Activated T-cell treated with anti-CD3 and anti-CD28 coated beads for 4 hours (primary cell): ENCODE measurements around the gene LAPTM5.

Experiments
- DNase-seq: peaks from one replicate; pipeline ENCODE4 v3.0.0-alpha.2; 2020

The LAPTM5 gene

DNA sequence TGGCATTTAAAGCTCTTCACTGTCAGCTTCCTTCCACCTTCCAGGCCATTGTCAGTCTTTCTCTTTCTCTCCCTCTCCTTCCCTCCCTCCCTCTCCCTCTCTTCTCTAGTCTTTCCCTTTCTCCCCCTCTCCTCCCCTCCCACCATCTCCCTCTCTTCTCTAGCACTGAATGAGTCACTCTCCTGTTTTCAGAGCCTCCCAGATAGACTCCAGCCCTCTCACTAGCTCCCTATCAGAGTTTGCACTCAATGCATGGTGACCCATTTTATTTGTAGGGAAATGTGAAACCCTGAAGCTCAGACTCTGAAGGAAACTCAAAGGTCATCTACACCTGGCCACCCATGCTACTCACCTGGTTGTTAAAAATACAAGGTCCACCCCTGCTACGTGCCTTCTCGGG, 29.8 kb downstream of the LAPTM5 start:
- no peak for DNase-seq

DNA sequence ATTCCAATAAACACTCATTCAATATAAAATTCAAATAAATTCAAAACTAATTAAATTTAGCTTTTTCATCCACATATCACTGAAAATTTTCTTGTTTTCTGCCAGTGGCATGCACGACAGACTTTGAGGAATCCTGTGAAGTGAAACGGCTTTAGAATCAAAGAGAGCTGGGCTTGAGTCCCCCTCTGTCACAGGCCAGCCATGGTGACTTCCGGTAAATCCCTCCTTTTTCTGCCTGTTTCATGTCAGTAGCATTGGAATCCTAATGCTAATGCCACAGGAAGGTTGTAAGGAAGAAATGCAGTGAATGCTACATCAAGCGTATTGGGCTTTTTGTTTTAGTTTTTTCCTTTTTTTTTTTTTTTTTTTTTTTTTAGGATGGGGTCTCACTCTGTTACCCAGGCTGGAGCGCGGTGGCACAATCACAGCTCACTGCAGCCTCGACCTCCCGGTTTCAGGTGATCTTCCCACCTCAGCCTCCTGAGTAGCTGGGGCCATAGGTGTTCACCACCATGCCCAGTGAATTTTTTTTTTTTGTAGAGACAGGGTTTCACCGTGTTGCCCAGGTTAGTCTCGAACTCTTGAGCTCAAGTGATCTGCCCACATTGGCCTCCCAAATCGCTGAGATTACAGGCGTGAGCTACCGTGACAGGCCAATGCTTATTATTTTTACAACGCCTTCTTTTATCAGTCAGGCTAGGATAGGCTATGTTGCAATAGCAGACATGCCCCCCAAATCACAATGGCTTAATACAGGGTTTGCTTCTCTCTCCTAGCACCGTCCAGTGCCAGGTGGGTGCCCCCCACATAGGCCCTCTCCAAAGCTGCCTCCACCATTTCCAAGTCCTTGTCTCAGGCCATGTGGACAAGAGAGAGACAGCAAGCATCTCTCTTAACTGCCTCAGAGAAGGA, 30.5 kb downstream of the LAPTM5 start:
- DNase-seq: no peak

DNA sequence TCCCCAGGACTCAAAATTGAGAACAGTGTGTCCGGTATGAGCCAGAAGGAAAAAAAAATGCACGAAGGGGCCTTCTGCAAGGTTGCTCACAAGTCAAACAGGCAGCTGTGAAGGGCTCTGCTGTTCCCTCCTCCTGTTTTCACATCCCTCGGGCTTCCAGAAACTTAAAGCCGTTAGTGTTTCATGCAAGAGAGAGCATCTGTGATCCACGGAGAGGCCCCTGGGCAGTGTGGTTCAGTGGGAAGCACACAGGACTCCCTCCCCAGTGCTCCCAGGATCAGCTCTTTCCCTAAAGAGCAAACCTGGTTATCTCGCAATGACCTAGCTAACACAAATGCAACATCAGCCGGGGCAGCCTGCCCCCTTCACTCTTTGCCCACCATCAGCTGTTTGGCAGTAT, 31.3 kb downstream of the LAPTM5 start:
- no peak for DNase-seq

DNA sequence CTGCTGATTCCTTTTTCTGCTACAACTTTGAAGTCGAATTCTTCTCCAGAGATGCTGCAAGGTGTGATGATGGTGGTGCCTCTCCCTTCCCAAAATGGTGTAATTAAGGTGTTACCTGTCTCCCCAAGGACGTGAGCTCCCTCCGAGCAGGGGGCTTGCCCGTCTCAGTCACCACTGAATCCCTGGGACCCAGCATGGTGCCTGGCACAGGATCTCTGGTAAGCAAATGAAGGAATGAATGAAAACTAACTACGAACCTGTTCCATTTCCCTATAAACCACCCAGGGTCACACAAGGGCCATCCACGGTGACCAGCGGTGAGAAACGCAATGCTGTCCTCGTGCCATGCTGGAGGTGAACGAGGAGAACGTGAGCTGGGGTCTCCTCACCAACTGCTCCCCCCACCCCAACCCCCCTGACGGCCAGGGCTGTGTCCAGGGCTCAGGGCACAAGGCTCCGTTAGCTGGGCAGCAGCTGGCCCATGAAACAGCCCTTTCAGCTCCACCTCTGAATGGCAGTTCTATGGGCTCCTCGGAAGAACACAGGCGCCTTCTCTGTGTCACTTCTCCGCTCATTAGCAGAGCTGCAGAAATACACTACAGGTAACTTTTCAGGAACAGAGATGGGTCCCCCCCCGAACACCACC, 32.0 kb downstream of the LAPTM5 start:
- DNase-seq: no peak

DNA sequence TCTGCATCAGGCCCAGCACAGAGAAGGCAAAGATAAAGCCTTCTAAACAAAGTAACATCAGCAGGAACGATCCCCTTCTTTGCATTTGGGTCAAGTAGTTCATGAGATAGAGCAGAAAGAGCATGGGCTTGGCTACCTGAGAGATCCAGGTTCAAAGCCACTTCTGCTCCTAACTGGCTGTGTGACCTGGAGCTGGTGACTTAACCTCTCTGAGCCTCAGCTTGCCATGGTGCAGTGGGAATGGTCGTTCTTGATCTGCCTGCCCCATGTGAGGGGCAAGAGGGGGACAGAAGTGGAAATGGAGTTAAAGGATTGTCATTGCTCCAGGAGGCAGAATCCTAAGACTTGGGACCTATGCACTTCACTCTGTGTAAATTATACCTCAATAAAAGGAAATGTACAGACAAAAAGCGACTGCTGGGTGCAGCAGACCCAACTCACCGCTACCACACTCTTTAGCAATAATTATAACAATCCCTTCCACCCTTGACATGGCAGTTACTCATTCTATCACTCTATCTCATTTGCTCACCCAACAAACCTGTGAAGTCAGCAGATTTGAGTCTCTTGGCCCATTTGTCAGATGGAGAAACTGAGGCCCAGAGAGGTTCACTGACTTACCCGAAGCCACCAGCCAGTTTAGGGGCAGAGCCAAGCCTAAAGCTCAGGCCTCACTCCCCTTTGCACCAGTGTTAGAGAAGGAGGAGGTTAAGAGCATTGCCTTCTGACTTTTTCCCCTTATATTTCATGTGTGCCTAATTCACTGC, 32.7 kb downstream of the LAPTM5 start:
- no peak for DNase-seq

DNA sequence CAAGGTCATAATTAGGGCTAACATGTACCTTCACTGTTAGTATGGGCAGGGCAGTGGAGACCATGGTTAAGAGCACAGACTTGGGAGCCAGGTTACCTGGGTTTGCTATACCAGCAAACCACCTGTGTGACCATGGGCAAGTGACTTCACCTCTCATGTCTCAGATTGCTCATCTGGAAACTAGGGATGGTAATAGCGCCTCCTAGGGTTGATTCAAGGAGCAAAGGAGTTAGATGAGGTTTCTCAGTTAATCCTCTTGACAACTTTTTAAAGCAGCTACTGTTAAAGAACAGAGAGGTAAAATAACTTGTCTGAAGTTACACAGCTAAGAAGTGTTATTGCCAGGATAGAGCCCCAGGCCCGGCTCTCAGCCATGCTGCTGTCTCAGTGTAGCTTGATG, 33.4 kb downstream of the LAPTM5 start:
- no peak for DNase-seq

DNA sequence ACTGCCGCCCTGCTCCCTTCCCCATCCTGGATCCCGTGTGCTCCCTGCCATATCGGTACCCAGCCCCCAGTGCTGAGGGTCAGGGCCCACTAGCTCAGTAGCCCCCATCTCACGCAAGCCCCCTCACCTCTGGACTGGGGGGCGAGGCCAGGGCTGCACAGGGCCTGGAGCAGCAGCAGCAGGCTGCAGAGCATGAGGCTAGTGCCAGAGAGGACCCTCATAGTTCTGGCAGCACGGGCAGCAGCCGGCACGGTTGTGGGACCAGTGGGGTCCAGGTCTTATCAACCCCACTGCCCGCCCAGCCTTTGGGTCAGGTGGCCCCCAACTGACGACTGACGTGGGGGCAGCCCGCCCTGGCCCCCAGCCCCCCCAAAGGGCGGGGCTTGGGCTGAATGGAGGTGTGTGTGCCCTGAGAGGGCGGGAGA, 34.2 kb downstream of the LAPTM5 start, which contains the start of gene MATN1:
TSS of gene MATN1 (minus strand) at position 255 of the 425 bp plus-strand sequence. CDS start at position 221, 34 bp downstream.
- DNase-seq: no peak

DNA sequence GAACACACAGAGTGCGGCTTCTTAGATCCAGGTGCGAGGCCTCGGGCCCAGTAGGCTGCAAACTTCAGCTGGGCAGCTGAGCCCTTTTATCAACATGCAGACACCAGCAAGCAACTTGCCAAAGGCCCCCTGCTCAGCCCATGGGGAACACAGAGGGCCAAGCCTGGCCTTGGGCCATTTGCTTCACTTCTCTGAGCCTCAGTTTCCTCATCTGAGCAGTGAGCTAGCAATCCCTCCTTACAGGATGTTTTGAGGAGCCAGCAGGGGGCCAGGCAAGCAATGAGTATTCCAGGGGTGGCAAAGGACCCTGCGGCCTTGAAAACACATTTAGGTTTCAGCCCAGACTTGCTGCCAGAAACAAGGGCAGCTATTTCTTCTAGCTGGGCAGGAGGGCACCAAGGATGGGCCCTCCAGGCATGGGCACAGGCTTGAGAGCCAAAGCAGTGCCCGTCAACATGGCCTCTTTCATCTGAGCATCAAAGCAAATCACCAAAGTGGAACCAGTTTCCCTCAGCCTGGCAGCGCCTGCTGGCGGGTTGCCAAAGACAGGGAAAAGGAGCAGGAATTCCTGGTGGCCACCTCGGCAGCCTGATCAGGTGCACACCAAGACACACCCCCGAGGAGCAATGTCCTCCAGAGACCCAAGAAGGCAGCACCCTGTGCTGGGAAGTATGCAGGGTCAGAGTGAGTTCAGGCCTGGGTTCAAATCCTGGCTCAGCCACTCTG, 35.6 kb downstream of the LAPTM5 start:
- no peak for DNase-seq

DNA sequence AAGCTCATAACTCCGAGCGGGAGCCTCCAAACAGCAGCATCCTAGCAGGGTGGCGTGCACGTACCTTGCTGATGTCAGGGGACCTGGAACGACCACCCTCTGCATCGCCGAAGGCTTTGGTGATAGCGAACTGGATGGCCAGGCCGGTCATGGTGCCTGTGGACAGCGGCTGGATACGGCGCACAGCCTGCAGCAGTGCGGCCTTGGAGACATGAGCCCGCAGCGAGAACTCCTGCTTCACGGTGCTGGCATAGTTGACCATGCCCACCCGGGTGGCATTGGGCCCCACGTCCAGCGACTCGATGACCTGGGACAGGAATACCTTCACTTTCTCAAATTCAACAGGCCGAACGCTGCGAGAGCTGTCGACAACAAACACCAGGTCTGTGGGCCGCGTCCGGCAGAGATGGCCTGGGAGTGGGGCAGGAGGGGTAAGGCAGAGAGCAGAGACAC, 36.2 kb downstream of the LAPTM5 start:
- no peak for DNase-seq

DNA sequence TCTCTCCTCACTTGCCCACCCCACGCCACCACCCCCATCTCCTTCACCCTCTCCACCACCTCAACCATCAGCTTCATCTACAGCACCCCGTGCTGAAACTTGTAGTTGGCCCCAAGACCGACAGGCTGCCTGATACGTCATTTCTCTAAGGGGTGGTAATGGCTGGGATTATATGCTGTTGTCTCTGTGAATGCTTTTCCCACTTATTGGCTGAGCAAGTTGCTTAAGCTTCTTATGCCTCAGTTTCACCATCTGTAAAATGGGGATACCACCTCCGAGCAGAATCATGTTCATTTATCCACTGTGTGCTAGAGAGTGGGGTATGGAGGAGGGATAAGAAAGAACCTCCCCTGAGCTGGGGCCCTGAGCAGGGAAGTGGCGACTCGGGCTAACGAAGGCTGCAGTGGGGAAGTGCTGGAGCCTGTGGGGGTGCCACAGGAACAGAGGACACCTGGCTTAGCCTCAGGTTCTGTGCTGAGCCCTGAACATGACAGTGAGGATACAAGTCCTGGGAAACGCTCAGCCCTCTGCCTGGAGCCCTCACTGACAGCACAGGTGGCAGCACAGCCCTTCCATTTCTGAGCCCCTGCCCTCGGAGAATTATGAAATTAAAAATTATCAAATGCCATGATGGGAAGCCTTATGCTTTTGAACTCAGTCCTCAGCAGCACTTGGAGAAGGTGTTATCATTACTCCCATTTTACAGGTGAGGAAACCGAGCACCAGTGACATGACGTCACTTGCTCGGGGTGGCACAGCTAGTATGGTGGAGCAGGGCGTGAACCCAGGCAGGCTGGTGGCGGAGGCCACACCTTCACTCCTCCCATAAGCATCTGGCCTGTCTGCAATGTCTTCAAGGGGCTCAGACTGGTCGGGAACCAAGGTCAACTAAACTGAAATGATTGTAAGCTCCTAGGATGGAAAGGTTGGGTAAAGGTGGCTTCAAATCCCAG, 37.0 kb downstream of the LAPTM5 start:
- DNase-seq: no peak

DNA sequence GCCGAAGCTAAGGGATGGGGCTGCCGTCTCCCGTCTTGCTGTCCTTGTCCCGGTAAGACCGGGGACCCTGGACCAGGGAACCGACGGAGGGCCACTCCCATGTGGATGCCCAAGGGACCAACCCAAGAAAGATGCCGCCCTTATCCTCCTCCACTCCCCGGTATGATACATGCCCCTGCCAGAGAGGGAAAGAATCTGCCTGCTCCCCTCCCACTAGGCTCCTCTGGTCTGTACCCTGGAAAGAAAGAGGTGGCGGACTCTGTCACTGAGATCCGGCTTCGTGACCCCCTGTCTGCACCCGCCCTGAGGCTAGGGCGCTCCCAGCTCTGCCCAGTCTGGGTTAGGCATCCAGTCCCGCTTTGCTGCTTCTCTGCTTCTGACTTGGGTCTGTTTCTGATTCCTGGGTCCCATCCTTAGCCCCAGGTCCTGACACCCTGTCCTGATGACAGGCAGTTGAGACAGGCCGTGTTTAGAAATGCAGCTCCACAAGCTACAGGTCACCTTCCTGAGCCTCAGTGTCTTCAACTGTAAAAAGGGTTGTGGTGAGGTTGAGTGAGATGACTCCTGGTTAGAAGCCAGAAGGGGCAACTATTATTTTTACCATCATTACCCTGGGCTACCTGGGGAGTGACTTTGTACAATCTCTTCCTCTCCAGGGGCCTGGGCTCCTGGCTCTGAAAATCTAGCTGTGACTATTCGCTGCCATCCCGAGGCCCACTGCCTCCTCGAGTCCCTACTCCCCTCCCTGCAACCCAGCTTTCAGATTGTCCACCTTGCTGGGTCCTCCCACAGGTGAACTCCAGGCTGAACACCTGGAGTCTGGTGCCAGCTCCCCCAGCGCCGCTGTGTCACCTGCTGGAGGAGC, 37.9 kb downstream of the LAPTM5 start:
- DNase-seq: no peak

DNA sequence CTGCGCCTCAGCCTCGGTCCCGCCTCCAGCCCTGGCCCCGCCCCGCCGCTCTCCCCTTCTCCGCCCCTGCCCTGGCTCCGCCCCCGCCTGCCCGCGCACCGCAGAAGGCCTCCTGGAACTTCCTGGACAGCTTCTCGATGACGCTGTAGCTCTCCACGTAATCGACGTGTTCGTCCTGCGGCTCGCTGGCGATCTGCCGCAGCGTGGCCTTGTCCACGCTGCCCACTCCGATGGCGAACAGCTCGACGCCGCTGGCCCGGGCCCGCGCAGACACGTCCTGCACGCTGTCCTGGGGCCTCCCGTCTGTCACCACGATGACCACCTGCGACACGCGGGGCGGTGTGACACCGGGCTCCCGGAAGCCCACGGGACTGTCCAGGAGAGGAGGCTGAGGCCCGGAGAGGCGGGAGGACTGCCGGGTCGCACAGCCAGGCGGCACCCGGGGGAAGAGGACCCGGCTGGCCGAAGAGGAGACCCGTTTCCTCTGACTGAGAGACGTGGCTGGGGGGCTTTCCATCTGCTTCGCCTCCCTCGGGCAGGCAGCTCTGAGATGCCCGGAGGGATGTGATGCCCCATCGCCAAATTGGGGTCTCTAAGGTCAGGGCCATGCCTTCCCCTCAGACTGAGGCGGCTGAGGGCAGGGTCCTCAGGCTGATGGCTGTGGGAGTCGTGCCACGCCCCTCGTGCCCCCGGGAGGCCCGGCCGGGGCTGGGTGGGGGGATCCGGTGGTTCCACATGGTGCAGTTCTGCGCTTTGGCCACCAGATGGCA, 38.8 kb downstream of the LAPTM5 start:
- peak; percentile 85 for DNase-seq

DNA sequence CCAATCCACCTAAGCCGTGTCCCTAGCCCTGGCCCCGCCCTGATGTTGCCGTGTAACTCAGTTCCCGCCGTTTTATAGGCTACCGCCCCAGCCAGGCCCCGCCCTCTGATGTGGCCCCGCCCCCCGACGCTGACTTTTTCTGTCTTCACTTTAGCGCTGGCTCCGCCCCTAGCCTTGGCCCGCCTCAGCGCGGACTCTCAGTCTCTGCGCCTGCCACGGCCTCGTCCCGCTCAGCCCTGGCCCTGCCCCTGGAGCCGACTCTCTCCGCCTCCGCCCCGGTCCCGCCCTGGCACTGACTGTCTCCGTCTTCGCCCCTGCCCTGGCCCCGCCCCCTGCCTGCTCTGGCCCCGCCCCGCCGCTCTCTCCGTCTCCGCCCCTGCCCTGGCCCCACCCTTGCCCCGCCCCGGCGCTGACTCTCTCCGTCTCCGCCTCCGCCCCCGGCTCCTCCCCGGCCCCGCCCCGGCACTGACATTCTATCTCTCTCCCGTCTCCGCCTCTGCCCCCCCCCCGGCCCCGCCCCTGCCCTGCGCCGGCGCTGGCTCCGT, 39.4 kb downstream of the LAPTM5 start:
- peak; percentile 100 for DNase-seq

DNA sequence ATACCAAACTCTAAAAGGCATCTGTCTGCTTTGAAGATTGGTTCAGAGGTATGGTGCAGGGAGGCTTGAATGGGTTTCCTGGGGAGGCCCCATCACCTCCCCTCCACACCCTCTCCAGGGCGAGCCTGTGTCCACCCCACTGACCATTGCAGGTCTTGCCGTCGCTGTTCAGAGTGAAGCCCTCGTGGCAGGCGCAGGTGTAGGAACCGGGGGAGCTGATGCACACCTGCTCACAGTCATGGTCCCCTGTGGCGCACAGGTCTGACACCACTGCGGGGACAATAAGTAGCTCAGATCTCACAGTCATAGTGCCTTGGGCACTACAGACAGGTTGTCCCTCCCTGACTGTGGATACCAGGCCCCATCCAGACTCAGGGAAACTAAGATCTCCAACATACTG, 40.9 kb downstream of the LAPTM5 start:
- no peak for DNase-seq

DNA sequence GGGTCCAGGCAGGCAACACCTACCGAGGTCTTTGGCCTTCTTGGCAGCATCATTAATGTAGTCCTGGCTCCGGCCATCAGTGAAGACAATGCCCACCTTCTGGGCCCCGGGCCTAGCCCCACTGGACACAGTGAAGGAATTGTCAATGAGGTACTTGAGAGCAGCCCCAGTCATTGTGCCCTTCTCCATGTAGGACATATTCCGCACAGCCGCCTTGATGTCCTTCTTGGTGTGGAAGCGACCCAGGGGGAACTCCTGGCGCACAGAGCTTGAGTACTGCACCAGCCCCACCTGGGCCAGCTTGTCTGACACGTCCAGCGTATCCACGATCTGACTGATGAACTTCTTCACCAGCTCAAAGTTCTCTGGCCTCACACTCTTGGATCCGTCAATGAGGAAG, 41.7 kb downstream of the LAPTM5 start:
- no peak for DNase-seq

DNA sequence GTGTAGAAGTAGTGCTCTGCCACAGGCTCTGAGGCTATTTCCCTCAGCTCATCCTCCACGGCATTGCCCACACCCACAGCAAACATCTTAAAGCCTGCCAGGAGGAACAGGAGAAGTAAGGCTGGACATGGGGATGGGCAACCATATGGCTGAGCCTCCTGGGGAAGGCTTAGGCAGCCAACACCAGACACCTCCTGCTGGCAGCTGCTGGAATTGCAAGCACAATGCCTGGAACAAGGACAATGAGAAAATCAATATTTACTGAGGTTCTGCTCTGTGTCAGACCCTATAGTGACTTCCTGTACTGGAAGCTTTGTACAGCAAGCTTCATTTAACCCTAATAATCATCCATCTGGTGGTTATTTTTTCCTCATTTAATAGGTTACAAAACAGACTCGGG, 42.4 kb downstream of the LAPTM5 start:
- DNase-seq: no peak

DNA sequence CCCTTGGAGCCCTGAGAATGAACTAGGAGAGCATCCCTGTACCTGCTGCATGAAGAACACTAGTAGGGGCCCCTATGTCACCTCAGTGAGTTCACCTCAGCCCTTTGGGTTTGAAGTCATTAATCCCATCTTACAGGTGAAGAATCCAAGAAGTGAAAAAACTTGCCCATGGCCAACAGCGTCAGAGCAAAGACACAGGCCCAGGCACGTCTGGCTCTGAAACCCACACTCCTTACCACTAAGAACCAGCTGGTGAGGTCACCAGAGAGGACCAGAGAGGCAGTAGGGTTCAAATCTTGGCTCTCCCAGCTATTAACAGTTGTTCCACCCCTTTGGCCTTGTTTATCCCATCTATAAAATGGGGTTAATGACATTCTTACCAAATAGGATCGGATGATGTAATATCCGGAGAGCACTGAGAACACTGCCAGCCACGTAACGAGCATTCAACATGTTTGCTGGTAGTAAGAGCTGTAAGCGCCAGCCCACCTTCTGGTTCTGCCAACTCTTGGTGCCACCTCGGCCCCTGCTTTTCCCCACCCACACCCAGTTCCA, 43.0 kb downstream of the LAPTM5 start:
- DNase-seq: no peak

DNA sequence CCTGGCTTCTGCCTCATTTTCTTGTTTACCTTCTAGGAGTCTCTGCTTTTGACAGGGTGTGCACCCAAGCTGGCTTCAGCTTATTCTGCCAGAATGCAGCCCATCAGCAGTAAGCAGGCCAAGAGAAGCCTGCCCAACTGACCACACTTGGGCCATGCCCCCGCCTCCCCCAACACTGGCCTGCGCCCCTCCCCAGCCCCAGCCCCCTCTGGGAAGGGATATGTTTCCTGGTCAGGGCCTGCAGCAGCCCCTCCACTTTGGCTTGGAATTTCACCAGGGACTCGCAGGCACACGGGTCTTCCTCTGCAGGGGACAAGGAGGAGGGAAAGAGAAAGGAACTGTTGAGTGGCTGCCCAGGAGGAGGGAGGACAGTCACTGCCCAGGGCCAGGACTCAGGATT, 43.5 kb downstream of the LAPTM5 start:
- no peak for DNase-seq

DNA sequence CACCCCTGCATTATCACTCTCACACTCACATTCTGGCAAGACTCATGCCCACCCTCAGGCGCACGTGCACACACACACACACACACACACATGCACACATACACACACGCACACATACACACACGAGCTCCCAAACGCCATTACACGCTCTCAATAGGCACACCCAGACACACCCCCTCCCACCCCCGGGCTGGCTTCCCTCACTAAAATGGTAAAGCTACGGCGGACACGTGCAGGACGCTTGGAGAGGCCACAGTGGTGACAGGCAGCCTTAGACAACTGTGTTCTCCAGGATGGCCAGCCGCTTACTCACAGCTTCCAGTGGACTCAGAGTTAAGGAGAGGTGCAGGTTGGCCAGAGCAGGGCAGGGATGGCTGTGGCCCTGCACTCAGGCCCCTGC, 44.3 kb downstream of the LAPTM5 start:
- DNase-seq: no peak
